NCI-H510A (cell line): Measurements from ENCODE around the gene RASGEF1C.
"Not testable (repeated sequence)": the region's sequence is repeated elsewhere in the genome, so short reads cannot be mapped to it uniquely, and the experiment has no call there.

Experiments used
- DNase-seq: peaks from one replicate; lab custom pipeline; 2025; lab: John Stamatoyannopoulos, UW

The RASGEF1C gene

GRCh38 chr5:180099733-180100611 is 109.0 kb downstream of the RASGEF1C start:
- DNase-seq = no peak

- no peak for DNase-seq
These were observed 109.8 kb downstream of the RASGEF1C start for GRCh38 chr5:180098991-180099732.

- no peak for DNase-seq
These were observed 110.5 kb downstream of the RASGEF1C start for GRCh38 chr5:180098526-180098925.

- no peak for DNase-seq
These were observed 111.1 kb downstream of the RASGEF1C start for GRCh38 chr5:180097926-180098325.

GRCh38 chr5:180097163-180097894 is 111.7 kb downstream of the RASGEF1C start:
- DNase-seq = no peak

GRCh38 chr5:180096616-180097015 is 112.4 kb downstream of the RASGEF1C start:
- no peak for DNase-seq

- DNase-seq = no peak
These were observed 113.5 kb downstream of the RASGEF1C start for GRCh38 chr5:180095545-180095944.

GRCh38 chr5:180093651-180094382 is 115.2 kb downstream of the RASGEF1C start:
- no peak for DNase-seq

- DNase-seq = no peak
These were observed 115.8 kb downstream of the RASGEF1C start for GRCh38 chr5:180093241-180093640.

- no peak for DNase-seq
These were observed 118.1 kb downstream of the RASGEF1C start for GRCh38 chr5:180090769-180091546.

- no peak for DNase-seq
These were observed 118.8 kb downstream of the RASGEF1C start for GRCh38 chr5:180090098-180090768.

- not testable (repeated sequence) for DNase-seq
These were observed 119.4 kb downstream of the RASGEF1C start for GRCh38 chr5:180089628-180090027.

- no peak for DNase-seq
These were observed 120.5 kb downstream of the RASGEF1C start for GRCh38 chr5:180088561-180088960.

GRCh38 chr5:180086816-180087399 is 122.1 kb downstream of the RASGEF1C start:
- DNase-seq = no peak

GRCh38 chr5:180085837-180086236 is 123.2 kb downstream of the RASGEF1C start:
- DNase-seq = no peak

GRCh38 chr5:180084638-180085561 is 124.1 kb downstream of the RASGEF1C start:
- peak; percentile 68 for DNase-seq

GRCh38 chr5:180083529-180084060 is 125.4 kb downstream of the RASGEF1C start:
- no peak for DNase-seq

GRCh38 chr5:180082633-180083420 is 126.2 kb downstream of the RASGEF1C start:
- no peak for DNase-seq
